Tibial nerve (tissue), 4 donors: ENCODE results near the gene ZNF407. TPM values are rescaled to one million over a fixed set of nuclear protein-coding genes. Genes with fewer than 3 reads are reported as not detected.

ENCODE experiments used
- DNase-seq, 2 donors: peaks; one replicate each; pipeline ENCODE4 v3.0.0-alpha.2; 2019; ENCODE audit warnings: low spot score in 2 of 2
- H3K27ac ChIP-seq, 4 donors: fragments of 200-600 bp; sonication (generic) in 3 of 4; one replicate each; pipeline ENCODE4 v1.5.1; 2017 to 2019; ENCODE audit warnings: mild to moderate bottlenecking in 1 of 4
- H3K27me3 ChIP-seq, 2 donors: fragments of 200-600 bp; sonication (generic) in 1 of 2; one replicate each; pipeline versions ENCODE4 v1.5.1 to v1.6.0; 2017 to 2019
- H3K36me3 ChIP-seq, 3 donors: fragments of 200-600 bp; sonication (generic); one replicate each; pipeline ENCODE4 v1.5.1; 2018 to 2019
- H3K4me1 ChIP-seq, 4 donors: fragments of 200-600 bp; sonication (generic) in 3 of 4; one replicate each; pipeline ENCODE4 v1.5.1; 2017 to 2019
- H3K4me3 ChIP-seq, 4 donors: fragments of 200-600 bp; sonication (generic) in 3 of 4; one replicate each; pipeline ENCODE4 v1.5.1; 2017 to 2019; ENCODE audit warnings: mild to moderate bottlenecking in 1 of 4, moderate library complexity in 1 of 4
- H3K9me3 ChIP-seq, 4 donors: fragments of 200-600 bp; sonication (generic) in 3 of 4; one replicate each; pipeline ENCODE4 v1.5.1; 2017 to 2019
- EP300 ChIP-seq, 2 donors: sonication (generic); formaldehyde crosslinking; IDR thresholded peaks; one replicate each; pipeline ENCODE4 v1.6.1; 2017; ENCODE audit warnings: antibody characterized with exemption in 2 of 2, mild to moderate bottlenecking in 1 of 2
- POLR2A ChIP-seq, 2 donors: fragments of 450-650 bp; IDR thresholded peaks; one replicate each; pipeline ENCODE4 v1.6.1; 2017; ENCODE audit warnings: antibody characterized with exemption in 2 of 2, mild to moderate bottlenecking in 2 of 2, moderate library complexity in 2 of 2
- WGBS, 2 donors: methylation state at CpG; one replicate each; pipeline ENCODE4 v1.1.5; 2018; 5-methylcytosine and 5-hydroxymethylcytosine counted together
- total RNA-seq, 4 donors: library from RNA; depleted of rRNA; stranded (reverse); fragments of >200 nt; gene quantifications; one replicate each; pipeline ENCODE4 v1.1.0, GENCODE V29; 2016
- TF ChIP-seq, protein P1 (sequence below), 5 experiments: fragments of 200-600 bp in 3 of 5; fragments of 450-650 bp in 2 of 5; sonication (generic) in 3 of 5; IDR thresholded peaks; one replicate each; pipeline ENCODE4 v1.5.1; 2016 to 2019; ENCODE audit warnings: antibody characterized with exemption in 5 of 5, mild to moderate bottlenecking in 3 of 5, moderate library complexity in 2 of 5

ZNF407 gene
- total RNA-seq, 4 donors from 2014 or later = 18.6 to 22.8 (median 19.6) TPM

DNA sequence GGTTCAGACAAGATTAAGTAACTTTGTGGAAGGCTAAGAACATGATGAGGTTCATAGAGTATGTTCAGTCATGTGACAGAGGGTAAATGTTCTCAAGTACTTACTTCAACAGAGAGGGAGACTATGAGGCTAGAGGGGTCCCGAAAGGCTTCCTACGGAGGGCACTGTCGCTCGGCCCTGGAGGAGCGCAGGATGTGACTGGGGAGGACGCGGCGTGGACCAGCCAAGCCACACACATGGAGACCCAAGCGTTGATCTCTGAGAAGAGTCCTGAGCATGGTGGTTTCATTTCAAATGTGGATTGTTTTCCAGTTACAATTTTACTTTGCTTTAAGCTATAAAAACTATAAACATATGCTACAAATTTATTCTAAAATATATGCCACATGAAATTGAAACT lies 383.8 kb downstream of the ZNF407 start:
- no peaks in the 10 kb centered on the region for H3K9me3 ChIP-seq
- peaks cover 0 to 5% (median 0%) of the 10 kb centered on the region in 3 donors for H3K36me3 ChIP-seq
- no peak overlapping the region for H3K4me3 ChIP-seq
- H3K27me3 ChIP-seq = no peaks in the 10 kb centered on the region
- TF ChIP-seq EP300 (IDR thresholded peaks at IDR 0.05) (no peak), POLR2A (IDR thresholded peaks at IDR 0.05) (no peak)
- DNase-seq = no peak
- H3K4me1 ChIP-seq = peaks cover 0 to 9% (median 4%) of the 10 kb centered on the region in 4 donors
- H3K27ac ChIP-seq = no peak overlapping the region
- 97 to 99% methylated on average over 9 of the region's 9 CpGs for WGBS, 2 donors

DNA sequence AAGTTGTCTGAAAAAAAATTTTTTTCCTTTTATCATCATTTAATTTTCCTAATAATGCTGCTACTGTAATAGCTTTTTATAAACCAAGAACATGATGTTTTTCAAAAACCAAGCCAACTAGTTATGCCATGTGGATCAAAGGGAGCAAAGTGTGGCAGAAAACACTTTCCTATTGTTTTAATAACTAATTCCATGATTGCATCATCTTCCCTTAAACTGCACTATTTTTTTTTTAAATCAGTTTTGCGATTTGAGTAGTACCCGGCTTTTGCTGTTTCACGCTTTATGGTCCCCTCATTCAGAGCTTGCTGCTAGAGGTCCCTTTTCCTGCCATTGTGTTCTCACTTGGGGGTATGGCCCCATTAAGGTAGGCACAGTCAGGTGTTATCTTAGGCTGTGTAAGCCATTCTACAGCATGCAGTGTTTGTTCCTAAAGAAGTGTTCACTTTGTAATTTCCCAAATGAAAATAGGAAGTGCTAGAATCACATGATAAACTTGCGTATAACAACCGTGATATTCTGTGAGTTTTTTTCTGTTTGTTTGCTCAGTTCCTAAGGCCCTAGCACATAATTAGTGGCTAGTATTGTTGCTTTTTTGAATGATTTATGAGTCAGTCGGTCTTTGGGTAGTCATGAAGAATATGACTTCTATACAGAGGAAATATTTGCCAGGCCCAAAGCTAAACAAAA lies 385.4 kb downstream of the ZNF407 start:
- no peak for DNase-seq
- no peaks in the 10 kb centered on the region for H3K27me3 ChIP-seq
- peaks cover 0 to 5% (median 0%) of the 10 kb centered on the region in 3 donors for H3K36me3 ChIP-seq
- no peak overlapping the region for H3K4me3 ChIP-seq
- 51 to 55% methylated on average over 6 of the region's 6 CpGs for WGBS, 2 donors
- TF ChIP-seq EP300 (IDR thresholded peaks at IDR 0.05) (peak; percentile 28 to 61), POLR2A (IDR thresholded peaks at IDR 0.05) (no peak)
- TF ChIP-seq, protein P1, sequence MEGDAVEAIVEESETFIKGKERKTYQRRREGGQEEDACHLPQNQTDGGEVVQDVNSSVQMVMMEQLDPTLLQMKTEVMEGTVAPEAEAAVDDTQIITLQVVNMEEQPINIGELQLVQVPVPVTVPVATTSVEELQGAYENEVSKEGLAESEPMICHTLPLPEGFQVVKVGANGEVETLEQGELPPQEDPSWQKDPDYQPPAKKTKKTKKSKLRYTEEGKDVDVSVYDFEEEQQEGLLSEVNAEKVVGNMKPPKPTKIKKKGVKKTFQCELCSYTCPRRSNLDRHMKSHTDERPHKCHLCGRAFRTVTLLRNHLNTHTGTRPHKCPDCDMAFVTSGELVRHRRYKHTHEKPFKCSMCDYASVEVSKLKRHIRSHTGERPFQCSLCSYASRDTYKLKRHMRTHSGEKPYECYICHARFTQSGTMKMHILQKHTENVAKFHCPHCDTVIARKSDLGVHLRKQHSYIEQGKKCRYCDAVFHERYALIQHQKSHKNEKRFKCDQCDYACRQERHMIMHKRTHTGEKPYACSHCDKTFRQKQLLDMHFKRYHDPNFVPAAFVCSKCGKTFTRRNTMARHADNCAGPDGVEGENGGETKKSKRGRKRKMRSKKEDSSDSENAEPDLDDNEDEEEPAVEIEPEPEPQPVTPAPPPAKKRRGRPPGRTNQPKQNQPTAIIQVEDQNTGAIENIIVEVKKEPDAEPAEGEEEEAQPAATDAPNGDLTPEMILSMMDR (IDR thresholded peaks at IDR 0.05) = no peak
- peak overlapping the region in 2 of 4 donors; percentile 69 to 76 for H3K27ac ChIP-seq
- H3K9me3 ChIP-seq = no peaks in the 10 kb centered on the region
- H3K4me1 ChIP-seq = peaks cover 0 to 9% (median 4%) of the 10 kb centered on the region in 4 donors

DNA sequence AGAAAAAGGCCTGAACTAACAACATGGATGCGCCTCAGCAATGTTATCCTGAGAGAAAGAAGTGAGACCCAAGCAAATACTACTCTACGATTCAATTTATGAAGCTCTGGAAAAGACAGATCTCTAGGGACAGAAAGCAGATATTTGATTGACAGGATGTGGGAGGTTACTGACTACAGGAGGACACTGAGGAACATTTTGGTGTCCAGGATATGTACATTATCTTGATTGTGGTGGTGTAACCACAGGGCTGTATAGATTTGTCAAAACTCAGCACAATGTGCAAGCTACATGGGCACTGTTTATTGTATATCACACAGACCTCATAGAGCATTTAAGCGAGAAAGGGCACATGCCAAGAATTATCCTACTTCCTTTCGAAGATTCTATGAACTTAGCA lies 391.5 kb downstream of the ZNF407 start:
- TF ChIP-seq EP300 (IDR thresholded peaks at IDR 0.05) (no peak), POLR2A (IDR thresholded peaks at IDR 0.05) (no peak)
- TF ChIP-seq, protein P1 (IDR thresholded peaks at IDR 0.05) = no peak
- DNase-seq = no peak
- Histone ChIP-seq H3K4me3 (no peak overlapping the region), H3K27me3 (no peaks in the 10 kb centered on the region), H3K27ac (no peak overlapping the region), H3K36me3 (no peaks in the 10 kb centered on the region), H3K4me1 (peaks cover 0 to 5% (median 2%) of the 10 kb centered on the region in 4 donors), H3K9me3 (no peaks in the 10 kb centered on the region)
- 95 to 96% methylated on average over 4 of the region's 4 CpGs for WGBS, 2 donors

DNA sequence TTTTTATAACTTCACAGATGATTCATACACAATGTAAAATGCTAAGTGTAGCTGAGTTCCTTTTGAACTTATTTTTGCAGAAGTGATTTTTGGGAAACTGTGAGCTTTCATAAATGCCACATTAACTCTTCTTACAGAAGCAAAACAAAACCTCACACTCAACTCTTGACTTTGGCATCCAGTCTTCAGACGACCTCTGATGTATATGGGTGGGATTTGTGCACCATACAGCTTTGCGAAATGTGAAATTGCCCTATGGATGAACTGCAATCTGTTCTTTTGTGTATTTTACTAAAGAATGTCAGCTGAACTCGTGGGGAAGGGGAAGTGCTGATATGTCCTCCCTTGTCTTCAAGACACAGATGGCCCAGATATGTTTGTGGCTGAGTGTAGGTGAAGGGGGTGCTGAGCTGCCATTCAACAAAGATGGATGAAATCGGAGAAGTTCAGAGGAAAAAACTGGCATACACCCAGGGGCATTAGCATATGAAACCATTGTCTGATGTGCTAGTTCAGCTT lies 393.0 kb downstream of the ZNF407 start:
- no peak overlapping the region for H3K4me3 ChIP-seq
- WGBS, 2 donors = 28 to 36% methylated on average over 4 of the region's 4 CpGs
- H3K27me3 ChIP-seq = no peaks in the 10 kb centered on the region
- TF ChIP-seq, protein P1 (IDR thresholded peaks at IDR 0.05) = no peak
- TF ChIP-seq EP300 (IDR thresholded peaks at IDR 0.05) (peak in 1 of 2 donors; percentile 31), POLR2A (IDR thresholded peaks at IDR 0.05) (no peak)
- H3K9me3 ChIP-seq = no peaks in the 10 kb centered on the region
- no peaks in the 10 kb centered on the region for H3K36me3 ChIP-seq
- peak overlapping the region in 2 of 4 donors; percentile 0 to 26 for H3K27ac ChIP-seq
- peaks cover 0 to 9% (median 5%) of the 10 kb centered on the region in 4 donors for H3K4me1 ChIP-seq
- DNase-seq = no peak

DNA sequence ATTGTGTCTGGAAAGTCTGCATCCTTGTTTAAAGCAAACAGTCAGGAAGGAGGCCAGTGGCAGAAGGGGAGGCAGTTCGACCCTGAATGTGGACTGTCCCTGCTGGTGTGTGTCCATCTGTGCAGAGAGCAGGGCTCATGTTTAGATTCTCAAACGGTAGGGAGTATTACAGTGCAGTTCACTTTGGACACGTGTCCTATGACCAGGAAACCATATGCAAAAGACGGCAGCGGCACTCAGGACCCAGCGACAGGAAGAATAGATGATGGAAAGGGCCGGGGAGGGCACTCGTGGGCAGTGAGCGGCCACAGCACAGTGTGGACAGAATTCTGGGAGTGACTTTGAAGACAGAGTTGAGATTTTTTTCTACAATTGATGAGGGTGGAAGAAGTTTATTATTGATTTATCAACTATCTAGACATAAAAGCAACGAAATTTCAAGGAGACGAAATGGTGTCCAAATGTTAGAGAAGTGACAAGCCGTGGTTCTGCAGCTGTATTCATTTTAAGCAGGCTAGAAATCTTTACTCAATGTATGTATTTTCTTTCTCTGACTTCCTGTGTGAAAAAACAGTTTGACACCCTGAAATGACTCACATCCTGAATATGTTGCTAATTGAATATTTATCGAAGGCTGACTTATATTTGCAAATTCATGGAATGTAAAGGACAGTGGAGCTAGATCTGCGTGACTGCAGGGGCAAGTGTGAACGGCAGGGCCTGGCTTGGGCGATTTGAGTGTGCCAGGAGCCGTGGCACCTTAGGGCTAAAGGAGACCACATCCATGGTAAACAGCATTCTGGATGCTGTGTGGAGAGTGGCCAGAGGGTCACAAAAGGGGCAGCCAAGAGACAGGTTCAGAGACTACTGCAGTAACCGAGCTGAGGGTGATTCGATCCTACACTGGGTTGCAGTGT lies 397.1 kb downstream of the ZNF407 start:
- no peak for DNase-seq
- TF ChIP-seq, protein P1 (IDR thresholded peaks at IDR 0.05) = no peak
- no peak for TF ChIP-seq POLR2A (IDR thresholded peaks at IDR 0.05)
- no peak for TF ChIP-seq EP300 (IDR thresholded peaks at IDR 0.05)
- Histone ChIP-seq H3K4me1 (peaks cover 0 to 9% (median 5%) of the 10 kb centered on the region in 4 donors), H3K36me3 (no peaks in the 10 kb centered on the region), H3K4me3 (peak overlapping the region in 1 of 4 donors; percentile 13), H3K27me3 (no peaks in the 10 kb centered on the region), H3K9me3 (no peaks in the 10 kb centered on the region), H3K27ac (peak overlapping the region in 2 of 4 donors; percentile 11 to 47)
- 63 to 65% methylated on average over 19 of the region's 19 CpGs for whole genome bisulfite sequencing, 2 donors
